DMS53 treated with DMSO at 0.1 percent for 48 hours (cell line): ENCODE data around the gene HDLBP.

Source experiments
- DNase-seq: peaks from one replicate; lab custom pipeline; 2025; ENCODE audit not compliant: unreplicated experiment; lab: John Stamatoyannopoulos, UW

HDLBP gene

GRCh38 chr2:241315093-241315878, at the start of gene HDLBP:
Gene HDLBP (minus strand): TSS chr2:241315672. CDS start chr2:241266869, 48,803 bp downstream.
- peak; percentile 86 for DNase-seq

- DNase-seq, result no peak
Observed at GRCh38 chr2:241364781-241365180, 49.3 kb upstream of the HDLBP start.

GRCh38 chr2:241363426-241363825, 48.0 kb upstream of the HDLBP start:
- no peak for DNase-seq

GRCh38 chr2:241359481-241360045, 44.1 kb upstream of the HDLBP start:
- DNase-seq, result no peak

GRCh38 chr2:241358470-241358869, 43.0 kb upstream of the HDLBP start:
- DNase-seq, result no peak

GRCh38 chr2:241357531-241357930, 42.1 kb upstream of the HDLBP start:
- no peak for DNase-seq

GRCh38 chr2:241356871-241357260, 41.4 kb upstream of the HDLBP start:
- DNase-seq, result no peak

- DNase-seq, result peak; percentile 86
Observed at GRCh38 chr2:241355983-241356870, 40.8 kb upstream of the HDLBP start, which contains the start of gene FARP2. Gene FARP2 (plus strand): TSS chr2:241356285. CDS start chr2:241373108, 16,823 bp downstream.

GRCh38 chr2:241354668-241355658, 39.5 kb upstream of the HDLBP start:
- peak; percentile 52 for DNase-seq

- DNase-seq, result peak; percentile 63
Observed at GRCh38 chr2:241352227-241352626, 36.8 kb upstream of the HDLBP start.

- peak; percentile 73 for DNase-seq
Observed at GRCh38 chr2:241351640-241352031, 36.2 kb upstream of the HDLBP start.

- peak; percentile 72 for DNase-seq
Observed at GRCh38 chr2:241350878-241351639, 35.6 kb upstream of the HDLBP start.

- DNase-seq, result no peak
Observed at GRCh38 chr2:241350530-241350877, 35.0 kb upstream of the HDLBP start.

- DNase-seq, result no peak
Observed at GRCh38 chr2:241349941-241350340, 34.5 kb upstream of the HDLBP start.

- no peak for DNase-seq
Observed at GRCh38 chr2:241344925-241345651, 29.6 kb upstream of the HDLBP start.

GRCh38 chr2:241340631-241341163, 25.2 kb upstream of the HDLBP start:
- no peak for DNase-seq

GRCh38 chr2:241339839-241340630, 24.6 kb upstream of the HDLBP start:
- DNase-seq, result no peak

GRCh38 chr2:241334813-241335212, 19.3 kb upstream of the HDLBP start:
- peak; percentile 61 for DNase-seq
